ENCODE measurements around the gene PCDHGC3.

The PCDHGC3 gene

DNA sequence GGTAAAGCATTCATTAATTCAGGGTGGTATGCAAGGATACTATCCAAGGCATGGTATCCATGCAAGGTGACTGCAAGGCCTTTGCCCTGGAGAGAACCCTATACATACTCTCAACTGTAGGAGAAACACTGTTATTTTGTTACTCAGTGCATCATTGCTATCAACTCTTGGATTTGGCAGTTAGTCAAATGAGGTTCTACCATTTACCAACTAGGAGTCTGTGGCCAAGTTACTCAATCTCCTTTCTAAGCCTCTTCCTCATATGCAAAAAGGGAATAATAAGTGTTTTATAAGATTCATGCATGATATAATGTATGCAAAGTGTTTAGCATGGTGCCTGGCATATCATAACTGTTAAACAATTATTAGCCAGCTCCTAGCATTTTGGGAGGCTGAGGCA is 4.0 kb downstream of the PCDHGC3 start:
- H3K9ac ChIP-seq (ENCODE audit: low read length): peak overlapping the region; percentile 93
- peaks cover 24% of the 10 kb centered on the region for H3K79me1 ChIP-seq (replicated peaks; ENCODE audit: low read length, poor library complexity, severe bottlenecking)
- no peak overlapping the region for H4K8ac ChIP-seq (ENCODE audit: low read length)
- H3K4me2 ChIP-seq (ENCODE audit: low read length, poor library complexity, severe bottlenecking): no peak overlapping the region
- no peak for DNase-seq
- no peak overlapping the region for H2AK5ac ChIP-seq (ENCODE audit: low read length, severe bottlenecking)
- no peaks in the 10 kb centered on the region for H3K9me3 ChIP-seq (ENCODE audit: control insufficient read depth, low read length)
- H2BK120ac ChIP-seq (ENCODE audit: low read depth, low read length): no peak overlapping the region
- no peak overlapping the region for H2BK15ac ChIP-seq (ENCODE audit: low read depth, poor library complexity, severe bottlenecking)
- H2AFZ ChIP-seq (ENCODE audit: low read depth, low read length): no peak overlapping the region
- peak overlapping the region in 1 of 2 experiments; percentile 88 for H3K4me3 ChIP-seq (ENCODE audit: insufficient read depth in 1 of 2, low read depth in 1 of 2, low read length in 2 of 2)
- H3K27ac ChIP-seq (ENCODE audit: low read length, poor library complexity, severe bottlenecking): no peak overlapping the region
- H3K23ac ChIP-seq (ENCODE audit: low read length in 2 of 2): no peak overlapping the region
- peaks cover 21% of the 10 kb centered on the region for H3K4me1 ChIP-seq (ENCODE audit: control insufficient read depth, insufficient read depth, low read depth, low read length)
- H3K36me3 ChIP-seq (ENCODE audit: control insufficient read depth in 1 of 2, insufficient read depth in 2 of 2, low read depth in 1 of 2, low read length in 2 of 2): peaks cover 23 to 35% of the 10 kb centered on the region in 2 experiments
- no peak overlapping the region for H3K4ac ChIP-seq (ENCODE audit: low read depth in 1 of 2, low read length in 2 of 2)
- no peak overlapping the region for H2BK12ac ChIP-seq (ENCODE audit: low read length in 2 of 2)
- H3K14ac ChIP-seq (ENCODE audit: low read length in 2 of 2): no peak overlapping the region
- H3K18ac ChIP-seq (ENCODE audit: low read depth in 1 of 2, low read length in 2 of 2): no peak overlapping the region
- H4K91ac ChIP-seq (ENCODE audit: low read length): no peak overlapping the region
- H2BK5ac ChIP-seq (ENCODE audit: low read depth, low read length, poor library complexity, severe bottlenecking): no peak overlapping the region
- H3K27me3 ChIP-seq (ENCODE audit: control insufficient read depth in 1 of 2, insufficient read depth in 1 of 2, low read length in 2 of 2): no peaks in the 10 kb centered on the region

GRCh38 chr5:141483902-141484301 is 8.1 kb downstream of the PCDHGC3 start:
- Histone ChIP-seq H3K27me3 (ENCODE audit: control insufficient read depth in 1 of 2, insufficient read depth in 1 of 2, low read length in 2 of 2) (no peaks in the 10 kb centered on the region), H2BK12ac (ENCODE audit: low read length in 2 of 2) (no peak overlapping the region), H3K9me3 (ENCODE audit: control insufficient read depth, low read length) (no peaks in the 10 kb centered on the region), H3K27ac (ENCODE audit: low read length, poor library complexity, severe bottlenecking) (no peak overlapping the region), H2AK5ac (ENCODE audit: low read length, severe bottlenecking) (no peak overlapping the region), H3K4me2 (ENCODE audit: low read length, poor library complexity, severe bottlenecking) (peak overlapping the region; percentile 21), H2BK5ac (ENCODE audit: low read depth, low read length, poor library complexity, severe bottlenecking) (no peak overlapping the region), H4K91ac (ENCODE audit: low read length) (no peak overlapping the region), H3K36me3 (ENCODE audit: control insufficient read depth in 1 of 2, insufficient read depth in 2 of 2, low read depth in 1 of 2, low read length in 2 of 2) (peaks cover 32 to 52% of the 10 kb centered on the region in 2 experiments), H3K4ac (ENCODE audit: low read depth in 1 of 2, low read length in 2 of 2) (no peak overlapping the region), H2AFZ (ENCODE audit: low read depth, low read length) (no peak overlapping the region), H4K8ac (ENCODE audit: low read length) (no peak overlapping the region), H3K4me3 (ENCODE audit: insufficient read depth in 1 of 2, low read depth in 1 of 2, low read length in 2 of 2) (peak overlapping the region in 1 of 2 experiments; percentile 58), H3K4me1 (ENCODE audit: control insufficient read depth, insufficient read depth, low read depth, low read length) (peaks cover 18% of the 10 kb centered on the region), H3K79me1 (replicated peaks; ENCODE audit: low read length, poor library complexity, severe bottlenecking) (peaks cover 37% of the 10 kb centered on the region), H2BK120ac (ENCODE audit: low read depth, low read length) (no peak overlapping the region), H2BK15ac (ENCODE audit: low read depth, poor library complexity, severe bottlenecking) (no peak overlapping the region), H3K23ac (ENCODE audit: low read length in 2 of 2) (no peak overlapping the region), H3K14ac (ENCODE audit: low read length in 2 of 2) (no peak overlapping the region), H3K18ac (ENCODE audit: low read depth in 1 of 2, low read length in 2 of 2) (no peak overlapping the region), H3K9ac (ENCODE audit: low read length) (peak overlapping the region; percentile 34)
- 24% methylated on average over 2 of the region's 3 CpGs for WGBS
- DNase-seq: no peak

DNA sequence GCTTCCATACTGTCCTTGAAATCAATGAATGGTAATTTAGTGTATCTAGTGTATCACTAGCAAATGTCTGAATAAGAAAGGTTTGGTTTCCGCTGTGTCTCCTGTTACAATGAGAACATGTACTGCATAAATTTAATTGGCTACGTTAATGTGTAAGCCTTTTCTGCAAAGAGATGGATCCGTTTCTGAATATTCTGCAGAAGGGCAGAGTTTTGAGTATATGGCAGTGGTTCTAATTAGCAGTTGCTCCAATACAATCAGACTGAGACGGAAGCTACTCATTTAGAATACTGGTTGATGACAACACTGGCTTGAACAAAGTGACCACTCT is 8.5 kb downstream of the PCDHGC3 start:
- Histone ChIP-seq H4K8ac (ENCODE audit: low read length) (no peak overlapping the region), H3K27me3 (ENCODE audit: control insufficient read depth in 1 of 2, insufficient read depth in 1 of 2, low read length in 2 of 2) (no peaks in the 10 kb centered on the region), H2BK15ac (ENCODE audit: low read depth, poor library complexity, severe bottlenecking) (no peak overlapping the region), H3K9me3 (ENCODE audit: control insufficient read depth, low read length) (no peaks in the 10 kb centered on the region), H2BK120ac (ENCODE audit: low read depth, low read length) (no peak overlapping the region), H3K14ac (ENCODE audit: low read length in 2 of 2) (no peak overlapping the region), H4K91ac (ENCODE audit: low read length) (no peak overlapping the region), H3K36me3 (ENCODE audit: control insufficient read depth in 1 of 2, insufficient read depth in 2 of 2, low read depth in 1 of 2, low read length in 2 of 2) (peaks cover 32 to 50% of the 10 kb centered on the region in 2 experiments), H3K4ac (ENCODE audit: low read depth in 1 of 2, low read length in 2 of 2) (no peak overlapping the region), H3K79me1 (replicated peaks; ENCODE audit: low read length, poor library complexity, severe bottlenecking) (peaks cover 35% of the 10 kb centered on the region), H3K23ac (ENCODE audit: low read length in 2 of 2) (no peak overlapping the region), H2BK5ac (ENCODE audit: low read depth, low read length, poor library complexity, severe bottlenecking) (no peak overlapping the region), H2BK12ac (ENCODE audit: low read length in 2 of 2) (no peak overlapping the region), H3K27ac (ENCODE audit: low read length, poor library complexity, severe bottlenecking) (peak overlapping the region; percentile 10), H2AK5ac (ENCODE audit: low read length, severe bottlenecking) (no peak overlapping the region), H3K18ac (ENCODE audit: low read depth in 1 of 2, low read length in 2 of 2) (no peak overlapping the region), H3K4me3 (ENCODE audit: insufficient read depth in 1 of 2, low read depth in 1 of 2, low read length in 2 of 2) (peak overlapping the region; percentile 14 to 58), H3K9ac (ENCODE audit: low read length) (peak overlapping the region; percentile 34), H3K4me1 (ENCODE audit: control insufficient read depth, insufficient read depth, low read depth, low read length) (peaks cover 20% of the 10 kb centered on the region), H3K4me2 (ENCODE audit: low read length, poor library complexity, severe bottlenecking) (peak overlapping the region; percentile 18), H2AFZ (ENCODE audit: low read depth, low read length) (no peak overlapping the region)
- no peak for DNase-seq
- WGBS: 22% methylated on average over 4 of the region's 4 CpGs

GRCh38 chr5:141484641-141485311 is 9.0 kb downstream of the PCDHGC3 start, which contains the start of gene PCDHGC4:
Gene PCDHGC4 (plus strand): TSS chr5:141485030. CDS start chr5:141485174, 144 bp downstream.
- no peak within 1 kb of the TSS for H4K91ac ChIP-seq (ENCODE audit: low read length)
- no peaks in the 10 kb centered on the region for H3K27me3 ChIP-seq (ENCODE audit: control insufficient read depth in 1 of 2, insufficient read depth in 1 of 2, low read length in 2 of 2)
- WGBS: 18% methylated on average over 32 of the region's 39 CpGs
- H2AFZ ChIP-seq (ENCODE audit: low read depth, low read length): no peak within 1 kb of the TSS
- H3K23ac ChIP-seq (ENCODE audit: low read length in 2 of 2): no peak within 1 kb of the TSS
- H3K18ac ChIP-seq (ENCODE audit: low read depth in 1 of 2, low read length in 2 of 2): no peak within 1 kb of the TSS
- peaks cover 35 to 47% of the 10 kb centered on the region in 2 experiments for H3K36me3 ChIP-seq (ENCODE audit: control insufficient read depth in 1 of 2, insufficient read depth in 2 of 2, low read depth in 1 of 2, low read length in 2 of 2)
- H3K4me2 ChIP-seq (ENCODE audit: low read length, poor library complexity, severe bottlenecking): peak within 1 kb of the TSS; percentile 71
- peaks cover 24% of the 10 kb centered on the region for H3K4me1 ChIP-seq (ENCODE audit: control insufficient read depth, insufficient read depth, low read depth, low read length)
- H3K4me3 ChIP-seq (ENCODE audit: insufficient read depth in 1 of 2, low read depth in 1 of 2, low read length in 2 of 2): peak within 1 kb of the TSS; percentile 41 to 58
- DNase-seq: peak; percentile 64
- H3K14ac ChIP-seq (ENCODE audit: low read length in 2 of 2): no peak within 1 kb of the TSS
- no peak within 1 kb of the TSS for H2BK120ac ChIP-seq (ENCODE audit: low read depth, low read length)
- H4K8ac ChIP-seq (ENCODE audit: low read length): peak within 1 kb of the TSS; percentile 23
- H2BK15ac ChIP-seq (ENCODE audit: low read depth, poor library complexity, severe bottlenecking): peak within 1 kb of the TSS; percentile 35
- H3K79me1 ChIP-seq (replicated peaks; ENCODE audit: low read length, poor library complexity, severe bottlenecking): peaks cover 35% of the 10 kb centered on the region
- H3K27ac ChIP-seq (ENCODE audit: low read length, poor library complexity, severe bottlenecking): peak within 1 kb of the TSS; percentile 10
- H2BK12ac ChIP-seq (ENCODE audit: low read length in 2 of 2): no peak within 1 kb of the TSS
- H3K9me3 ChIP-seq (ENCODE audit: control insufficient read depth, low read length): no peaks in the 10 kb centered on the region
- no peak within 1 kb of the TSS for H3K4ac ChIP-seq (ENCODE audit: low read depth in 1 of 2, low read length in 2 of 2)
- no peak within 1 kb of the TSS for H2BK5ac ChIP-seq (ENCODE audit: low read depth, low read length, poor library complexity, severe bottlenecking)
- peak within 1 kb of the TSS; percentile 34 for H3K9ac ChIP-seq (ENCODE audit: low read length)
- no peak within 1 kb of the TSS for H2AK5ac ChIP-seq (ENCODE audit: low read length, severe bottlenecking)

Data from mesenchymal stem cell (in vitro differentiated cells and primary cell).